ENCODE results near the gene ZNF275. TPM values are rescaled to one million over a fixed set of nuclear protein-coding genes. Genes with fewer than 3 reads are reported as not detected.

ZNF275 gene
- total and polyA plus RNA-seq, 2 of the 8 experiments (the other 6 are each of a cell fraction or from before 2014, with no cell fraction given) = 8.2 to 9.1 TPM

DNA sequence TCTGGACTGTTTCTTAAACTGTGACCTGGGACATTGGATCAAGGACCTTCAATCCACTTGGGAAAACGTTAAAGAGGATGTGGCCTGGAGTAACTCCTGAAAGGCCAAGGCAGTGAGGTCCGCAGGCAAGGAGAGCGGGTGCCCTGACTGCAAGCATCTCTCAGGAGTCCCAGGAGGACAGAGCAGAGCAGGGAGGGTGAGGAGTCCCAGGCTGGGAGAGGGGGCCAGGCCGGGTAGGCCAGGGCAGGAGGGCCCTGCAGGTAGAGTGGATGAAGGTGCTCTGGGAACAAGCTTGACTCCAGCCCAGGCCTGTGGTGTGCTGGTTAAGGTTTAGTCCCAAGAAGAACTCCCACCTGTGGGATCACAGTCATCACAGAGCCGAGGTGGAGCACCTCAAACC, 53.4 kb downstream of the ZNF275 start:
- Histone ChIP-seq H3K36me3 (ENCODE audit: control insufficient read depth in 2 of 4, insufficient read depth in 4 of 4, low read length in 3 of 4) (no peaks in the 10 kb centered on the region), H2BK12ac (ENCODE audit: low read depth, low read length) (no peak overlapping the region), H3K4me1 (replicated peaks in 1 of 4; ENCODE audit: control insufficient read depth in 3 of 4, insufficient read depth in 4 of 4, low read length in 3 of 4) (no peaks in the 10 kb centered on the region), H2AK5ac (ENCODE audit: low read depth, low read length) (no peak overlapping the region), H4K5ac (ENCODE audit: insufficient read length, low read depth, low read length) (no peak overlapping the region), H3K4me2 (ENCODE audit: insufficient read depth in 1 of 2, low read depth in 2 of 2, low read length in 2 of 2) (no peak overlapping the region), H2BK15ac (ENCODE audit: low read length) (no peak overlapping the region), H3K79me1 (ENCODE audit: low read depth, low read length) (no peaks in the 10 kb centered on the region), H3K9ac (replicated peaks in 1 of 4; ENCODE audit: extremely low read depth in 1 of 4, low read depth in 3 of 4, low read length in 3 of 4) (no peak overlapping the region), H3K27ac (ENCODE audit: low read depth, low read length) (no peak overlapping the region), H4K91ac (replicated peaks; ENCODE audit: insufficient read length, low read length) (no peak overlapping the region), H2BK20ac (ENCODE audit: low read length) (no peak overlapping the region), H3K4me3 (ENCODE audit: extremely low read depth in 1 of 4, insufficient read depth in 2 of 4, low read depth in 3 of 4, low read length in 4 of 4) (no peak overlapping the region), H2BK120ac (replicated peaks; ENCODE audit: low read depth, low read length) (no peak overlapping the region), H3K18ac (ENCODE audit: extremely low read depth, low read length) (no peak overlapping the region), H3K23me2 (ENCODE audit: low read depth, low read length) (peaks cover 42% of the 10 kb centered on the region; the same call in 1 of the 2 replicates), H3K4ac (replicated peaks; ENCODE audit: insufficient read length, low read depth, low read length) (no peak overlapping the region), H3K79me2 (ENCODE audit: control insufficient read depth in 1 of 2, insufficient read depth in 2 of 2, low read length in 2 of 2) (no peaks in the 10 kb centered on the region), H3K9me3 (ENCODE audit: insufficient read depth in 2 of 2, low read depth in 1 of 2, low read length in 1 of 2) (peaks cover 5 to 15% of the 10 kb centered on the region in 2 experiments; a peak in 2 of 4 replicates), H4K8ac (ENCODE audit: extremely low read depth, insufficient read depth, low read length) (no peak overlapping the region), H3K14ac (ENCODE audit: insufficient read length) (no peak overlapping the region), H2BK5ac (ENCODE audit: low read depth, low read length) (no peak overlapping the region), H3K56ac (replicated peaks; ENCODE audit: insufficient read length, low read depth, low read length) (no peak overlapping the region), H3K23ac (ENCODE audit: insufficient read length) (no peak overlapping the region), H4K20me1 (replicated peaks in 1 of 2; ENCODE audit: control insufficient read depth in 1 of 2, insufficient read depth in 2 of 2, low read length in 2 of 2) (peaks cover 0 to 2% of the 10 kb centered on the region in 2 experiments), H2AFZ (ENCODE audit: low read length) (no peak overlapping the region), H3K27me3 (replicated peaks in 1 of 4; ENCODE audit: control insufficient read depth in 3 of 4, extremely low read depth in 1 of 4, insufficient read depth in 3 of 4, low read length in 3 of 4) (no peaks in the 10 kb centered on the region; a peak in 1 of 7 replicates)
- no peak for DNase-seq (ENCODE audit: low read depth in 1 of 2, low spot score in 2 of 2)
- ChIA-PET POLR2A (ENCODE audit: partially characterized antibody) (no interaction called here), CTCF (ENCODE audit: partially characterized antibody) (no interaction called here)
- 90% methylated on average over 5 of the region's 5 CpGs; no CpG with 5 or more reads in 1 of the 2 experiments for WGBS, 2 experiments (ENCODE audit: extremely low coverage in 1 of 2, insufficient coverage in 1 of 2, insufficient read length in 1 of 2, insufficient replicate concordance in 2 of 2, low coverage in 1 of 2, low lambda C conversion rate in 2 of 2, missing lambda C conversion rate in 1 of 2)
- FAIRE-seq = no peak
- no peak for TF ChIP-seq TCF12 (IDR thresholded peaks at IDR 0.05; ENCODE audit: low read depth, low read length)
- TF ChIP-seq CREB1 (IDR thresholded peaks at IDR 0.05) = no peak
- TF ChIP-seq CHD2 (IDR thresholded peaks at IDR 0.05; ENCODE audit: low read length) = no peak
- TF ChIP-seq SRF (IDR thresholded peaks at IDR 0.05; ENCODE audit: low read depth, low read length) = no peak
- TF ChIP-seq, protein P1, sequence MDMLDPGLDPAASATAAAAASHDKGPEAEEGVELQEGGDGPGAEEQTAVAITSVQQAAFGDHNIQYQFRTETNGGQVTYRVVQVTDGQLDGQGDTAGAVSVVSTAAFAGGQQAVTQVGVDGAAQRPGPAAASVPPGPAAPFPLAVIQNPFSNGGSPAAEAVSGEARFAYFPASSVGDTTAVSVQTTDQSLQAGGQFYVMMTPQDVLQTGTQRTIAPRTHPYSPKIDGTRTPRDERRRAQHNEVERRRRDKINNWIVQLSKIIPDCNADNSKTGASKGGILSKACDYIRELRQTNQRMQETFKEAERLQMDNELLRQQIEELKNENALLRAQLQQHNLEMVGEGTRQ (IDR thresholded peaks at IDR 0.05; ENCODE audit: low read length) = no peak
- no peak for TF ChIP-seq ASH2L (IDR thresholded peaks at IDR 0.05; ENCODE audit: low read length)
- TF ChIP-seq, protein P2, sequence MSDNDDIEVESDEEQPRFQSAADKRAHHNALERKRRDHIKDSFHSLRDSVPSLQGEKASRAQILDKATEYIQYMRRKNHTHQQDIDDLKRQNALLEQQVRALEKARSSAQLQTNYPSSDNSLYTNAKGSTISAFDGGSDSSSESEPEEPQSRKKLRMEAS (IDR thresholded peaks at IDR 0.05) = no peak
- TF ChIP-seq, protein P3, sequence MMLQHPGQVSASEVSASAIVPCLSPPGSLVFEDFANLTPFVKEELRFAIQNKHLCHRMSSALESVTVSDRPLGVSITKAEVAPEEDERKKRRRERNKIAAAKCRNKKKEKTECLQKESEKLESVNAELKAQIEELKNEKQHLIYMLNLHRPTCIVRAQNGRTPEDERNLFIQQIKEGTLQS (IDR thresholded peaks at IDR 0.05; ENCODE audit: insufficient read depth, low read depth, low read length) = no peak
- TF ChIP-seq TAF7 (optimal IDR thresholded peaks at IDR 0.05; ENCODE audit: borderline replicate concordance, low read depth, low read length) = no peak
- TF ChIP-seq NANOG (IDR thresholded peaks at IDR 0.05; ENCODE audit: insufficient read depth, low read depth, low read length, poor library complexity, severe bottlenecking) = no peak

Data from H1 (cell line).